IMR-90 (cell line): ENCODE data around the gene MANSC4. TPM values are rescaled to one million over a fixed set of nuclear protein-coding genes. Genes with fewer than 3 reads are reported as not detected.

Experiments used
- ATAC-seq: fragments of 200-7000 bp; cut with Tn5 transposase; 2 replicates; pipeline ENCODE4 v1.9.1; 2020; ENCODE audit warnings: low read depth, mild to moderate bottlenecking, moderate library complexity
- BruUV-seq: library from RNA; stranded (reverse); fragments of 400-500 nt; replicated peaks from 2 replicates; lab custom pipeline; 2021; lab: Mats Ljungman, UMichigan
- CTCF ChIA-PET: fragments of 300-600 bp; formaldehyde crosslinking; extraction: SDS; loops from one replicate; lab custom pipeline; 2021; ENCODE audit warnings: antibody characterized with exemption; lab: Yijun Ruan, JAX
- POLR2A ChIA-PET: fragments of 300-600 bp; sonication (Branson Sonifier 250); formaldehyde crosslinking; loops from one replicate; lab custom pipeline; 2022; ENCODE audit warnings: antibody characterized with exemption; ENCODE audit not compliant: unreplicated experiment; lab: Charles Lee
- DNase-seq: peaks from one replicate; pipeline ENCODE4 v3.0.0; 2013
- H2AFZ ChIP-seq: replicated peaks from 2 replicates; pipeline ENCODE3; 2013; ENCODE audit warnings: low read length, mild to moderate bottlenecking; ENCODE audit not compliant: poor library complexity
- H2AK5ac ChIP-seq: 2 replicates; pipeline ENCODE4 v1.6.1; 2013; ENCODE audit warnings: low read depth, low read length, inconsistent platforms
- H2AK9ac ChIP-seq: replicated peaks from 2 replicates; pipeline ENCODE3; 2013; ENCODE audit warnings: mild to moderate bottlenecking, low read depth, low read length, moderate library complexity; ENCODE audit not compliant: poor library complexity
- H2BK120ac ChIP-seq: 2 replicates; pipeline ENCODE4 v1.6.1; 2013; ENCODE audit warnings: low read depth, low read length, inconsistent platforms
- H2BK15ac ChIP-seq: 3 replicates; pipeline ENCODE4 v1.6.1; 2013; ENCODE audit warnings: low read depth, low read length, inconsistent platforms
- H2BK20ac ChIP-seq: 2 replicates; pipeline ENCODE4 v1.6.1; 2013; ENCODE audit warnings: low read depth, mild to moderate bottlenecking, inconsistent platforms, low read length, moderate library complexity
- H2BK5ac ChIP-seq: 2 replicates; pipeline ENCODE4 v1.6.1; 2013; ENCODE audit warnings: mild to moderate bottlenecking, low read depth, low read length, inconsistent platforms; ENCODE audit not compliant: poor library complexity, severe bottlenecking
- H3K14ac ChIP-seq: replicated peaks from 2 replicates; pipeline ENCODE4 v1.6.1; 2013; ENCODE audit warnings: low read depth, low read length, inconsistent platforms
- H3K18ac ChIP-seq: 2 replicates; pipeline ENCODE4 v1.6.1; 2013; ENCODE audit warnings: low read depth, low read length, control low read depth
- H3K23ac ChIP-seq: 2 replicates; pipeline ENCODE4 v1.6.1; 2013; ENCODE audit warnings: low read depth, low read length, inconsistent platforms
- H3K27ac ChIP-seq: 2 replicates; pipeline ENCODE4 v1.5.1; 2013; ENCODE audit warnings: mild to moderate bottlenecking, control low read depth, low read length; ENCODE audit not compliant: insufficient read depth
- H3K27me3 ChIP-seq: 2 replicates; pipeline ENCODE4 v1.6.1; 2013; ENCODE audit warnings: low read length; ENCODE audit not compliant: control insufficient read depth, insufficient read depth
- H3K36me3 ChIP-seq: 2 replicates; pipeline ENCODE4 v1.6.1; 2013; ENCODE audit warnings: low read length, mixed read lengths; ENCODE audit not compliant: control insufficient read depth, insufficient read depth
- H3K4ac ChIP-seq: 2 replicates; pipeline ENCODE4 v1.6.1; 2013; ENCODE audit warnings: low read depth, low read length, inconsistent platforms
- H3K4me1 ChIP-seq: 2 replicates; pipeline ENCODE4 v1.6.1; 2013; ENCODE audit warnings: low read length, mixed read lengths; ENCODE audit not compliant: control insufficient read depth, insufficient read depth
- H3K4me2 ChIP-seq: 2 replicates; pipeline ENCODE4 v1.6.1; 2013; ENCODE audit warnings: low read depth, mild to moderate bottlenecking, control low read depth, low read length, moderate library complexity
- H3K4me3 ChIP-seq: 2 replicates; pipeline ENCODE4 v1.5.1; 2013; ENCODE audit warnings: low read depth, mild to moderate bottlenecking, control low read depth, low read length, moderate library complexity; ENCODE audit not compliant: insufficient read depth
- H3K56ac ChIP-seq: 2 replicates; pipeline ENCODE4 v1.6.1; 2013; ENCODE audit warnings: low read length, inconsistent platforms; ENCODE audit not compliant: insufficient read depth; ENCODE audit errors: extremely low read depth
- H3K79me1 ChIP-seq, 2 experiments: 2 replicates each; pipeline ENCODE4 v1.6.1; 2013; ENCODE audit warnings: low read length in 2 of 2, inconsistent platforms in 1 of 2, low read depth in 1 of 2
- H3K9ac ChIP-seq: 2 replicates; pipeline ENCODE4 v1.6.1; 2013; ENCODE audit warnings: low read depth, low read length, control low read depth
- H3K9me1 ChIP-seq: 2 replicates; pipeline ENCODE4 v1.6.1; 2013; ENCODE audit warnings: low read length, inconsistent platforms; ENCODE audit not compliant: insufficient read depth
- H3K9me3 ChIP-seq: 2 replicates; pipeline ENCODE4 v1.6.1; 2013; ENCODE audit warnings: low read length; ENCODE audit not compliant: control insufficient read depth, insufficient read depth
- H4K20me1 ChIP-seq: 2 replicates; pipeline ENCODE4 v1.6.1; 2013; ENCODE audit warnings: low read length, inconsistent platforms; ENCODE audit not compliant: insufficient read depth
- H4K5ac ChIP-seq: 2 replicates; pipeline ENCODE4 v1.6.1; 2013; ENCODE audit warnings: mild to moderate bottlenecking, low read depth, low read length, control low read depth
- H4K8ac ChIP-seq, 2 experiments: 2 replicates each; pipeline ENCODE4 v1.6.1; 2013; ENCODE audit warnings: low read depth in 2 of 2, low read length in 2 of 2, control low read depth in 1 of 2, inconsistent platforms in 1 of 2
- H4K91ac ChIP-seq: 2 replicates; pipeline ENCODE4 v1.6.1; 2013; ENCODE audit warnings: low read depth, low read length, inconsistent platforms; ENCODE audit not compliant: insufficient read depth
- MAFK ChIP-seq: IDR thresholded peaks from 2 replicates; pipeline ENCODE4 v1.6.1; 2012; ENCODE audit warnings: low read depth, low read length, improper control_type of control experiment
- MXI1 ChIP-seq: IDR thresholded peaks from 2 replicates; pipeline ENCODE4 v1.6.1; 2012; ENCODE audit warnings: low read depth, mild to moderate bottlenecking, low read length, moderate library complexity, borderline replicate concordance
- RCOR1 ChIP-seq: IDR thresholded peaks from 2 replicates; pipeline ENCODE4 v1.6.1; 2012; ENCODE audit warnings: mild to moderate bottlenecking, low read length, improper control_type of control experiment; ENCODE audit not compliant: insufficient replicate concordance
- WGBS, 2 experiments: methylation state at CpG; one replicate each; pipeline versions ENCODE4 v1.1.5 to v1.1.7; 2013; ENCODE audit warnings: missing lambda C conversion rate in 2 of 2; ENCODE audit not compliant: insufficient read length in 1 of 2; ENCODE audit errors: extremely low coverage in 2 of 2; 5-methylcytosine and 5-hydroxymethylcytosine counted together
- dilution Hi-C: fragments of 300-500 bp; cut with HindIII; formaldehyde crosslinking; loops from one replicate; pipeline ENCODE4 v1.14.3; 2018; ENCODE audit warnings: low sequenced_read_pairs; ENCODE audit not compliant: unreplicated experiment
- in situ Hi-C: fragments of 300-500 bp; cut with MboI; formaldehyde crosslinking; loops from 3 replicates; pipeline ENCODE4 v1.14.3; 2019; ENCODE audit warnings: low sequenced_read_pairs, inconsistent platforms, mixed read lengths
- intact Hi-C: fragments of 100-400 bp; cut with micrococcal nuclease; formaldehyde crosslinking; loops from 2 replicates; pipeline ENCODE4 v1.10.0; 2022
- polyA plus RNA-seq, 3 experiments: library from polyadenylated mRNA; depleted of rRNA; stranded (reverse); fragments of >200 nt; gene quantifications; 2 replicates each; pipeline ENCODE4 v1.2.3, GENCODE V29; 2012; ENCODE audit warnings: low replicate concordance in 1 of 3
- total RNA-seq: library from RNA; depleted of rRNA; stranded (reverse); fragments of >200 nt; gene quantifications from 2 replicates; pipeline ENCODE4 v1.2.3, GENCODE V29; 2012

The MANSC4 gene
- total and polyA plus RNA-seq, 2 of the 4 experiments (the other 2 are of a cell fraction): not detected

GRCh38 chr12:27787559-27787958, 7.5 kb upstream of the MANSC4 start:
- intact Hi-C loops (no loop called here), dilution Hi-C loops (no loop called here), in situ Hi-C loops (no loop called here)
- peak overlapping the region; percentile 73 for H2BK5ac ChIP-seq
- peak overlapping the region; percentile 66 for H3K4me2 ChIP-seq
- H3K9me3 ChIP-seq: no peaks in the 10 kb centered on the region
- no peak overlapping the region for H2AK9ac ChIP-seq
- no peak overlapping the region for H3K4me3 ChIP-seq
- H3K23ac ChIP-seq: peak overlapping the region; percentile 55; the same call in 1 of the 2 replicates
- H4K5ac ChIP-seq: no peak overlapping the region
- H3K9me1 ChIP-seq: peaks cover 20% of the 10 kb centered on the region
- WGBS, 2 experiments: no CpG with 5 or more reads among the region's 2 CpGs
- peak overlapping the region; percentile 16; the same call in 1 of the 2 replicates for H3K56ac ChIP-seq
- H3K18ac ChIP-seq: peak overlapping the region; percentile 39; the same call in 1 of the 2 replicates
- 0 out of 2 replicates have a peak overlapping the region, but pooled peaks have one; percentile 55 for H3K27ac ChIP-seq
- no peak overlapping the region for H2AFZ ChIP-seq
- no peaks in the 10 kb centered on the region for H3K27me3 ChIP-seq
- peak overlapping the region; percentile 41; the same call in 1 of the 2 replicates for H2AK5ac ChIP-seq
- H3K14ac ChIP-seq: peak overlapping the region; percentile 84
- H3K4ac ChIP-seq: peak overlapping the region; percentile 82; the same call in 1 of the 2 replicates
- DNase-seq: peak; percentile 86
- ChIA-PET POLR2A (no interaction called here), CTCF (interaction anchor here (0.6 to 0.7 kb wide), 3 partner anchors 57 to 188 kb away, joined by 3 to 4 read pairs (median 3); no protein-coding TSS in a partner anchor)
- H3K79me1 ChIP-seq: peaks cover 37 to 73% of the 10 kb centered on the region in 2 experiments
- peak overlapping the region; percentile 67; the same call in 1 of the 3 replicates for H2BK15ac ChIP-seq
- BruUV-seq: no TSS peak
- no peak overlapping the region for H3K9ac ChIP-seq
- H4K20me1 ChIP-seq: peaks cover 40% of the 10 kb centered on the region
- H2BK20ac ChIP-seq: peak overlapping the region; percentile 65; the same call in 1 of the 2 replicates
- TF ChIP-seq MXI1 (peak; percentile 53; the same call in 1 of the 2 replicates), MAFK (peak; percentile 51), RCOR1 (no peak)
- H3K4me1 ChIP-seq: peaks cover 12% of the 10 kb centered on the region
- peak; percentile 82 for ATAC-seq
- H4K8ac ChIP-seq: peak overlapping the region in 1 of 2 experiments; percentile 67; a peak in 1 of 4 replicates
- H3K36me3 ChIP-seq: peaks cover 12% of the 10 kb centered on the region
- peak overlapping the region; percentile 74; the same call in 1 of the 2 replicates for H2BK120ac ChIP-seq
- 0 out of 2 replicates have a peak overlapping the region, but pooled peaks have one; percentile 43 for H4K91ac ChIP-seq
